H1 (cell line): ENCODE measurements around the gene ZNF697.

Source experiments
- CTCF ChIP-seq, 3 experiments: IDR thresholded peaks; 1 replicate in 2 of 3; 2 replicates in 1 of 3; pipeline versions ENCODE4 v1.5.1 to v1.6.1; 2011; ENCODE audit warnings: low read length in 3 of 3, mild to moderate bottlenecking in 3 of 3, inconsistent platforms in 2 of 3, low read depth in 1 of 3, moderate library complexity in 1 of 3; ENCODE audit not compliant: insufficient read depth in 1 of 3; ENCODE audit errors: control extremely low read depth in 1 of 3
- EP300 ChIP-seq, 2 experiments: IDR thresholded peaks; 1 replicate in 1 of 2; 2 replicates in 1 of 2; pipeline ENCODE4 v1.6.1; 2011 to 2012; ENCODE audit warnings: low read depth in 2 of 2, low read length in 2 of 2, mild to moderate bottlenecking in 2 of 2, borderline replicate concordance in 1 of 2, inconsistent platforms in 1 of 2, moderate library complexity in 1 of 2

GRCh38 chr1:119623678-119624077 lies 24.4 kb downstream of the ZNF697 start:
- TF ChIP-seq EP300 (IDR thresholded peaks at IDR 0.05; ENCODE audit: borderline replicate concordance in 1 of 2, low read depth in 2 of 2, low read length in 2 of 2) (no peak), CTCF (IDR thresholded peaks at IDR 0.05; ENCODE audit: control extremely low read depth in 1 of 3, insufficient read depth in 1 of 3, low read depth in 1 of 3, low read length in 3 of 3) (no peak)
